ENCODE data around the gene PPP1R1C.
"Not testable (repeated sequence)": the region's sequence is repeated elsewhere in the genome, so short reads cannot be mapped to it uniquely, and the experiment has no call there.

PPP1R1C gene

DNA sequence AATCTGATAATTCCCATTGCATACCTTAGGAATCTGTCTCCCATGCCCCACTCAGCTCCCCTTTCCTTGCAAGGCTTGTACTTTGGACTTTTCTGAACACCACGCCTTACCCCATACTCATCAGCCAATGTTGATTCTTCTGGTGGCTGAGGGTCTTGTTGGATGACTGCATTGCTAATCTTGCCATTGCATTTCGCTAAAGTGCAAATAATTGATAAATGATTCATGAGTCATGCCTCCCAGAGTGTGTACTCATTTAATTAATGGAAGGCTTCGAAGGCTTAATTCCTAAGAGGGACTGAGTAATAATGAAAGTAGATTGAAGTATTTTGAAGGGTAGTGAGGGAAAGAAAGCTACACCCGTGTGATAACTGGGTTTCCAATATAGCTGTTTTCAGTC is 28.0 kb upstream of the PPP1R1C start:
- no peak overlapping the region for H3K27ac ChIP-seq
- H3K4me3 ChIP-seq, result no peak overlapping the region
- no peak for DNase-seq (ENCODE audit: low spot score)
- TF ChIP-seq, protein P1, sequence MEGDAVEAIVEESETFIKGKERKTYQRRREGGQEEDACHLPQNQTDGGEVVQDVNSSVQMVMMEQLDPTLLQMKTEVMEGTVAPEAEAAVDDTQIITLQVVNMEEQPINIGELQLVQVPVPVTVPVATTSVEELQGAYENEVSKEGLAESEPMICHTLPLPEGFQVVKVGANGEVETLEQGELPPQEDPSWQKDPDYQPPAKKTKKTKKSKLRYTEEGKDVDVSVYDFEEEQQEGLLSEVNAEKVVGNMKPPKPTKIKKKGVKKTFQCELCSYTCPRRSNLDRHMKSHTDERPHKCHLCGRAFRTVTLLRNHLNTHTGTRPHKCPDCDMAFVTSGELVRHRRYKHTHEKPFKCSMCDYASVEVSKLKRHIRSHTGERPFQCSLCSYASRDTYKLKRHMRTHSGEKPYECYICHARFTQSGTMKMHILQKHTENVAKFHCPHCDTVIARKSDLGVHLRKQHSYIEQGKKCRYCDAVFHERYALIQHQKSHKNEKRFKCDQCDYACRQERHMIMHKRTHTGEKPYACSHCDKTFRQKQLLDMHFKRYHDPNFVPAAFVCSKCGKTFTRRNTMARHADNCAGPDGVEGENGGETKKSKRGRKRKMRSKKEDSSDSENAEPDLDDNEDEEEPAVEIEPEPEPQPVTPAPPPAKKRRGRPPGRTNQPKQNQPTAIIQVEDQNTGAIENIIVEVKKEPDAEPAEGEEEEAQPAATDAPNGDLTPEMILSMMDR (IDR thresholded peaks at IDR 0.05), result no peak

DNA sequence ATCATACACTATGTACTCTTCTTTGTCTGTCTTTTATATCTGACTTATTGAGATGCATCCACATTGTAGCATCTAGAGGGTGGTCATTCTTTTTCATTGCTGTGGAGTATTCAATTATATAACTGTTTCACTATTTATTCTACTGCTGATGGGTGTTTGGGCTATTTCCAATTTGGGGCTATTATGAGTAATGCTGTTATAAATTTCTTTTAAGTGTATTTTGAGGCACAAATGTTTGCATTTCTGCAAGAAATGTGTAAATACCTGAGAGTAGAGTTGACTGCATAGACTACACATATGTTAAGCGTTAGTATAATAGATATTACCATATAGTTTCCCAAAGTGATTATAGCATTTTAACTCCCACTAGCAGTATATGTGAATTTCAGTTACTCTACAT is 26.9 kb upstream of the PPP1R1C start:
- TF ChIP-seq, protein P1 (IDR thresholded peaks at IDR 0.05), result no peak
- H3K27ac ChIP-seq, result no peak overlapping the region
- H3K4me3 ChIP-seq, result no peak overlapping the region
- DNase-seq (ENCODE audit: low spot score), result no peak

DNA sequence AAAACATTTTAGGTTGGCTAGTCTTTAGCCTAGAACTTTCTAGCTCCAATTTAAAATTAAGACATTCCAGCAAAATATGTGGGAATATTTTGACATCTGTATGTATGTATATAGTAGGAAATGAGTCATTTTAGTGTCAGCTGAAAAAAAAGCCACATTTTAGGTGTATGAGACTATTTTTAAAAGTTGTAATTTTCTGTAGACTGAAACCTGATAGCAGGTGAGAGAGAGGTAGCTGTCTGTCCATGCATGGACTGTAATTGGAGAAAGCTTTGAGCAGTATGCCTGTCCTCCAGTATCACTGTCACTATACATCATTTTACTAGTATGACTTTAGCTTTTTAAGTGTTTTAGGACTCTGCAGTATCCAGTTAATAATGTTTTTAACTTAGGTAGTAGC is 26.1 kb upstream of the PPP1R1C start:
- TF ChIP-seq, protein P1 (IDR thresholded peaks at IDR 0.05), result no peak
- Histone ChIP-seq H3K27ac (no peak overlapping the region), H3K4me3 (no peak overlapping the region)
- no peak for DNase-seq (ENCODE audit: low spot score)

DNA sequence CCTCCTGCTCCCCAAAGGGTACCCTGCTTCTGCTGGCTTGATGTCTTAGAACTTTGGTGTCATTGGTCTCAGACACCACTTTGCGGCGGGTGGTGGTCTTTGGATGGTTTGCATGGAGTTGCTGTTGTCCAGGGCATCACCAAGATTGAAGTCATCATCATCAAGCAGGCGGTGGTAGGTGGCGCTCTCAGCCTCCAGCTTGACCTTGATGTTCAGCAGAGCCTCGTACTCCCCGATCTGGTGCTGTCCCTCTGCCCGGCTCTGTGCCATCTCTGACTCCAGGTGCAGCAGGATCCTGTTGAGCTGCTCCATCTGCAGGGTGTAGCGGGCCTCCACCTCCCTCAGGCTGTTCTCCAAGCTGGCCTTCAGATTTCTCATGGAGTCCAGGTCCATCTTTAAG is 24.5 kb upstream of the PPP1R1C start:
- H3K27ac ChIP-seq; H3K4me3 ChIP-seq; DNase-seq (ENCODE audit: low spot score): not testable (repeated sequence)

DNA sequence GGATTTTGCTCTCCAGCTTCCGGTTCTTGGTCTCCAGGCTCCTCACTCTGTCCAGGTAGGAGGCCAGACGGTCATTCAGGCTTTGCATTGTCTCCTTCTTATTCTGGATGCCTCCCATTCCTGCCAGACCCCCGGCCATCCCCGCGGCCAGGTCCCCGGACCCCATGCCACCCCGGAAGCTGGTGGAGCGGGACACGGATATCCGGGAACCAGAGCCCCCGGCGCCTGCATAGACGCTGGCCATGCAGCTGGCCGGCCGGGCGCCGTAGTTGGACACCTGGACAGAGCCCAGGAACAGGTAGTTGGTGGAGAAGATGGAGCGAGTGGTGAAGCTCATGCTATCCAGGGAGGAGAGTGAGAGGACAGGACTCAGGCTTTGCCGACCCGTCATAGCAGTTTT is 23.5 kb upstream of the PPP1R1C start:
- no peak for DNase-seq (ENCODE audit: low spot score)
- no peak overlapping the region for H3K27ac ChIP-seq
- H3K4me3 ChIP-seq, result no peak overlapping the region
- TF ChIP-seq, protein P1 (IDR thresholded peaks at IDR 0.05), result no peak

DNA sequence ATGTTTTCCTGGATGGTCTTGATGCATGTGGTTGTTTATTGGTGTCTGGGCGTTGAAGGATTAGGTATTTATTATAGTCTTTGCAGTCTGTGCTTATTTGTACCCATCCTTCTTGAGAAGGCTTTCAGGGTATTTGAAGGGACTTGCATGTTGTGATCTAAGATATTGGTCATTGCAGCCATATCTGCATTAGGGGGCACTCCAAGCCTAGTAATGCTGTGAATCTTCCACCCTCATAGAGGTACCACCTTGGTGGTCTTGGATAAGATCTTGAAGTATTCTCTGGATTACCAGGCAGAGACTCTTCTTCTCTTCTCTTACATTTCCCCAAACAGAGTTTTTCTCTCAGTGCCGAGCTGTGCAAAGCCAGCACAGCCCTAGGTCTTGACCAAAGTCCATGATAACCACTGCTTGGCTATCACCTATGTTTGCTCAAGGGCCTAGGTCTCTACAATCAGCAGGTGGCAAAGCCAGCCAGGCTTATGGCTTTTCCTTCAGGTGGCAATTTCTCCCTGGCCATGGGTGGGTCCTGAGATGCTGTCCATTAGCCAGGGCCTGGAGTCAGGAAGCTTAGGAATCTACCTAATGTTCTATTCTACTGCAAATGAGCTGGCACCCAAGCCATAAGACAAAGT is 15.4 kb upstream of the PPP1R1C start:
- Histone ChIP-seq H3K27ac (no peak overlapping the region), H3K4me3 (no peak overlapping the region)
- TF ChIP-seq, protein P1 (IDR thresholded peaks at IDR 0.05), result no peak
- DNase-seq (ENCODE audit: low spot score), result no peak

DNA sequence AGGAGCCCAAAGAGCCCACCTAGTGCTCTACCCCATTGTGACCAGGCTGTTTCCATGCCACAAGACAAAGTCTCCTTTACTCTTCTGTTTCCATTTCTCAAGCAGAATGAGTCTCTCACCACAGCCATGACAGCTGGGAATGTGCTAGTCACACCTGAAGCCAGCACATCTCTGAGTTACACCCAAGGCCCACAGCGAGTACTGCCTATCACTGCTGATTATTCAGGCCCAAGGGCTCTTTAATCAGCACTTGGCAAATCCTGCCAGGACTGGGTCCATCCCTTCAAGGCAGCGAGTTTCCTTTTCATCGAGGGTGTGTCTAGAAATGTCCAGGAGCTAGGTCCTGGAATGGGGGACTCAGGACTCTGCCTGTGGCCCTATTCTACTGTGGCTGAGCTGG is 14.6 kb upstream of the PPP1R1C start:
- DNase-seq (ENCODE audit: low spot score), result no peak
- Histone ChIP-seq H3K4me3 (no peak overlapping the region), H3K27ac (no peak overlapping the region)
- TF ChIP-seq, protein P1 (IDR thresholded peaks at IDR 0.05), result no peak

All from coronary artery (tissue), 2 donors.